GM18508 (cell line): Measurements from ENCODE around the gene KLRK1.
A peak's percentile ranks its signal among the peaks of the same experiment; 100 is the strongest.
"Not testable (repeated sequence)": the region's sequence is repeated elsewhere in the genome, so short reads cannot be mapped to it uniquely, and the experiment has no call there.

ENCODE experiments used
- ATAC-seq: cut with Tn5 transposase; IDR thresholded peaks from one replicate; pipeline ENCODE4 v1.9.1; 2021; ENCODE audit warnings: moderate number of reproducible peaks; ENCODE audit not compliant: insufficient read depth, unreplicated experiment

KLRK1 gene

GRCh38 chr12:10389904-10390303, at the start of gene KLRK1:
Gene KLRK1, minus strand, starts transcription at chr12:10390041. Its CDS starts 1,231 bp downstream, at chr12:10388810.
- no peak for ATAC-seq

DNA sequence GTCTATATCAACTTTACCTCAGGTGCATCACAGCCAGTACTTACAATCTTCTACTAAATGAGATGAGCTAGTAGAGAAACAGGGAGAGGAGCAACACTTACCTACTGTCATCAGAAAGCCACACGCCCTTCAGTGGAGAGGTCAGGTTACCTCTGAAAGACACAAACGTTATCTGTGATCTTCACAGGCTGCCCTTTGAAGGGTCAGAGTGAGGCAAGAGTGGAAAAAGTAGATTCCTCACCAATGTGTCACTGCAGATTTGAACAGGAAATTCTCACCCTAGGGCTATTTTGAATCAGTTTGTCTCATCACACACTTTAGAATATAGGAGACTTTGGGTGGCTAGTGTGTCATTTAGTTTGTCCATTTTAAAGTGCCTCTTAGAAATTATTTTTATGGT, 47.8 kb upstream of the KLRK1 start:
- ATAC-seq: not testable (repeated sequence)

DNA sequence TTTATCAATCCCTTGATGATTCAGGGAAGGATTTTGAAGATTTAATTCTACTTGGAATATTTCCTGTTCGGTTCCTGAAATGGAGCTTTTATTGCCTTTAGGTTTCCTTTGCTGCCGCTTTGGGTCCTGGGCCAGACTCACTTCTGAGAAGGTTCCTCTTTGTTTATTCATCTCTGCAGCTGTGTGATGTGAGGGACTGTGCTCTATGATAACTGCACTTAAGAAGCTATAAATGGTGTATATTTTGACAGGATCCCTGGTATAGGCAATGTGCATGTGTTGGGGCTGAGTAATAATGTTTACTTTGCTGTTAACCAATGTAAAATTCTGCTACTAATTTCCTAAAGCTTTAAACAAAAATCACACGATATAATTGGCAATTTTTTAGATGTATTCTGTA, 46.0 kb upstream of the KLRK1 start, which contains the start of gene KLRC2:
TSS of gene KLRC2 (minus strand) at position 195 of the 400 bp plus-strand sequence. CDS start at position 171, 24 bp downstream.
- ATAC-seq: not testable (repeated sequence)

DNA sequence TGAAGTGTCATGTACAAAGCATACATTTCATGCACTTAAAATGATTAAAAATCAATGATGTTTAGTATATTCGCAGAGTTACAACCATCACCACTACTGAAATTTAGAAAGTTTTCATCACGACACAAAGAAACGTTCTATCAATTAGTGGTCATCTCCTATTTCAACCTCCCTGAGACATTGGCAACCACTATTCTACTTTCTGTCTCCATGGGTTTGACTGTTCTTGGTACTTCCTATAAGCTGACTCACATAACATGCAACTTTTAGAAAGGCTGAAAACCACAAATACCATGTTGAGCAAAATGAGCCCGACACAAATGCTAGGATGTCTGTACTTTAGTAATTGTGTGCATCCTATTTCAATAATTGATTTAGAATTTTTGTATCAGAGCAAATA, 40.8 kb upstream of the KLRK1 start:
- not testable (repeated sequence) for ATAC-seq

GRCh38 chr12:10425938-10426337, 36.1 kb upstream of the KLRK1 start:
- ATAC-seq: not testable (repeated sequence)

GRCh38 chr12:10424260-10424899, 34.5 kb upstream of the KLRK1 start:
- ATAC-seq: not testable (repeated sequence)

GRCh38 chr12:10422159-10422558, 32.3 kb upstream of the KLRK1 start:
- not testable (repeated sequence) for ATAC-seq

DNA sequence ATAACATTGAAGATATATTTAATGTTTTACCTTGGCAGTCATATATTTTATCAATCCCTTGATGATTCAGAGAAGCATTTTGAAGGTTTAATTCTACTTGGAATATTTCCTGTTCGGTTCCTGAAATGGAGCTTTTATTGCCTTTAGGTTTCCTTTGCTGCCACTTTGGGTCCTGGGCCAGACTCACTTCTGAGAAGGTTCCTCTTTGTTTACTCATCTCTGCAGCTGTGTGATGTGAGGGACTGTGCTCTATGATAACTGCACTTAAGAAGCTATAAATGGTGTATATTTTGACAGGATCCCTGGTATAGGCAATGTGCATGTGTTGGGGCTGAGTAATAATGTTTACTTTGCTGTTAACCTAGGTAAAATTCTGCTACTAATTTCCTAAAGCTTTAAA, 30.5 kb upstream of the KLRK1 start, which contains the start of gene KLRC3:
TSS of gene KLRC3 (minus strand) at position 262 of the 400 bp plus-strand sequence. CDS start at position 217, 45 bp downstream.
- ATAC-seq: not testable (repeated sequence)

GRCh38 chr12:10409392-10409791, 19.6 kb upstream of the KLRK1 start, which contains the start of gene KLRC4:
Gene KLRC4, minus strand, starts transcription at chr12:10409757. Its CDS starts 182 bp downstream, at chr12:10409575.
- ATAC-seq: no peak

- no peak for ATAC-seq
Observed at GRCh38 chr12:10408842-10409241, 19.0 kb upstream of the KLRK1 start.

DNA sequence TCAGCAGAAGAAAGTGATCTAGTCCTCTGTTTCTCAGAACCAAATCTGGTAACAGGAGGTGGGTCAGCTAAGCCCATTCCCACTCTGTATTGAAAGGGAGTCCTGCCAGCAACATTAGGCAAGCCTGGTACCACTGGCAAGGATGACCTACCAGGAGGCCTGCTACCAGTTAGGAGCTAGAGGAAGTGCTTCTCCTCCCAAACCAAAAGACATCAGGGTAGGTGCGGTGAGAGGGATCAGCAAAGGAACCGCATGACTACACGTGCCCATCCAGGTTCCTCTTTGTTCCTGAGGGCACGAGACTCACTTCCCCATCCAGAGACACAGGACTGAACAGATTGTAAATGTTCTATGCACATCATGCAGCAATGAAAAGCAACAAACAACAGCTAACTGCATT, 16.9 kb upstream of the KLRK1 start:
- ATAC-seq: no peak

DNA sequence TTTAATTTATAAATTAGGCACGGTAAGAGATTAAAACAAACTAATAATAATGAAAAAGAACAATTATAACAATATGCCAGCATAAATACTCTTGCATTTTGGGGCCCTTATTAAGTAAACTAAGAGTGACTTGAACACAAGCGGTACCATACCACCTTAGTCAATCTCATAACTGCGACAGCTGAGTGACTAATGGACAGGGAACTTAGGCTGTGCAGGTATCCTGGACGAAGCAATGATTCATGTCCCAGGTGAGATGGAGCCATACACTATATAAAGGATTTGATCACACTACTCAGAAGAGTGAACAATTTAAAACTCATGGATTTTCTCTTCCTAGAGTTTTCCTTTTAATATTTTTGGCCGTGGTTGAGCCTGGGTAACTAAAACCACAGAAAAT, 15.5 kb upstream of the KLRK1 start:
- ATAC-seq: no peak

GRCh38 chr12:10404798-10405197, 15.0 kb upstream of the KLRK1 start:
- no peak for ATAC-seq

DNA sequence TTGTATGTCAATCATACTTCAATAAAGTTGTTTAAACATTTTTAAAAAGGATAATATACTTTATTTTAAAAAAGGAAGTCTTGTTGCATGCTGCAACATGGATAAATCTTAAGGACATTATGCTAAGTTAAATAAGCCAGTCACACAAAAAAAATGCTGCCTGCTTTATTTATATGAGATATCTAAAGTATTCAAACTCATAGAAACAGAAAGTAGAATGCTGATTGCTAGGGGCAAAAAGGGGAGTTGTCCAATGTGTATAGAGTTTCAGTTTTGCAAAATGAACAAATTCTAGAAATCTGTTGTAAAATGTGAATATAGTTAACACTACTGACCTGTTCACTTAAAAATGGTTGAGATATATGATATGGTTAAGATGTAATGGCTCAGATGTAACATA, 11.0 kb upstream of the KLRK1 start:
- ATAC-seq: no peak

- no peak for ATAC-seq
Observed at GRCh38 chr12:10398168-10398567, 8.3 kb upstream of the KLRK1 start.

DNA sequence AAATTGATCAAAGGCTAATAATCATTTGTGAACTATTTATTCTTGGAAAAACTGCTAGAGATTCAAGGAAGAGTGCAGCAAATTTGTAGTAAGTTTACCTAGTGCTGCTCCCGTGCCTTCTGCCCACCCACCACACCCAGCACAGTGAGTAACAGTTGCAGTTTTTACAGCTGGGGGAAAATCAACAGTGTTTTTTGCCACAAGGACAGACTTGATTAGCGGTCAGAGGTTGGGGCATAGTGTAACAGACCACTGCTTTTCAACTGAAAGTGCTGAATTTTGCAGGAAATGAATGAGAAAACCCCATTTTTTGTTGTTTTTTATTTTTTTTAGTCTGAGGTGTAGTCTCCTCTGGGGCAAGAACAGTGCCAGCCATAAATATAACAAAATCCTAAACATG, 7.5 kb upstream of the KLRK1 start:
- no peak for ATAC-seq

GRCh38 chr12:10396176-10396575, 6.3 kb upstream of the KLRK1 start:
- ATAC-seq: not testable (repeated sequence)

DNA sequence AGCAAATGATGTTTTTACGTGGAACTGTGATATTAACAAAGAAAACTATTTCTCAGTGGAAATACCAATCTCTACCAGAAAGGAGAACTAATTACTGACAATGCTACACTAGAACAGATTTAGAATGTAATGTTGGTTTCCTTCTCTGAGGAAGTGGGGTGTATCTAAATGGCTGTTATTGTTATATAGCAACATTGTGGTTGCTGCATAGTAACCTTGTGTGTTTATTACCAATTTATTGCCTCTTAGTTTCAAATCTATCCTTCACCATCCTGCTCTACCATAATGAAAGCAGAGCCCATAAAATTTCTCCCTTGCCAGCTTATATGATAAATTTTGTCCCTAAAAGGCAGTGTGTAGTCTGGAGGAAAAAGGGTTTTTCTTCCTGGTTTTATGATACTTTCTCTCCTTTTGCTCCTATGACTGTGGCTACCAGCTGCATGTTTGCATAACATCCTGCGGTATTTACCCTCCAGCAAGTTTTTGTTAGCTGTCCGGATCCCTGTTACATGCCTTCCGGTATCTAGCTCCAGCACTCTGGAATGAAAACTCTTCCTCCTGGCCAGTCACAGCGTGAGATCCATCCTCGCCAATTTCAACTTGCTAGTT, 5.7 kb upstream of the KLRK1 start:
- ATAC-seq: peak; percentile 64

- ATAC-seq: not testable (repeated sequence)
Observed at GRCh38 chr12:10394531-10395152, 4.8 kb upstream of the KLRK1 start.

GRCh38 chr12:10393291-10393690, 3.5 kb upstream of the KLRK1 start:
- ATAC-seq: no peak

- no peak for ATAC-seq
Observed at GRCh38 chr12:10392394-10392930, 2.6 kb upstream of the KLRK1 start.
